Raji (cell line): ENCODE results near the gene TMA7.

Source experiments
- POLR2A ChIP-seq: IDR thresholded peaks from 2 replicates; pipeline ENCODE4 v1.6.1; 2011; ENCODE audit warnings: low read depth, low read length, control low read depth; ENCODE audit not compliant: insufficient read depth

The TMA7 gene

GRCh38 chr3:48415251-48415953, 24.7 kb upstream of the TMA7 start:
- TF ChIP-seq POLR2A = no peak

- no peak for TF ChIP-seq POLR2A
Measured at GRCh38 chr3:48416091-48416505, 24.0 kb upstream of the TMA7 start.

GRCh38 chr3:48416546-48416945, 23.5 kb upstream of the TMA7 start:
- TF ChIP-seq POLR2A = no peak

- TF ChIP-seq POLR2A = no peak
Measured at GRCh38 chr3:48417529-48418108, 22.4 kb upstream of the TMA7 start.

- TF ChIP-seq POLR2A = no peak
Measured at GRCh38 chr3:48418140-48418539, 21.9 kb upstream of the TMA7 start.

- TF ChIP-seq POLR2A = no peak
Measured at GRCh38 chr3:48418651-48419050, 21.4 kb upstream of the TMA7 start.

- TF ChIP-seq POLR2A = no peak
Measured at GRCh38 chr3:48419149-48419548, 20.9 kb upstream of the TMA7 start.

GRCh38 chr3:48419597-48419996, 20.5 kb upstream of the TMA7 start:
- no peak for TF ChIP-seq POLR2A

- TF ChIP-seq POLR2A = no peak
Measured at GRCh38 chr3:48420561-48420960, 19.5 kb upstream of the TMA7 start.

GRCh38 chr3:48422272-48422671, 17.8 kb upstream of the TMA7 start:
- no peak for TF ChIP-seq POLR2A

GRCh38 chr3:48422681-48423080, 17.4 kb upstream of the TMA7 start:
- no peak for TF ChIP-seq POLR2A

- TF ChIP-seq POLR2A = no peak
Measured at GRCh38 chr3:48423241-48423882, 16.7 kb upstream of the TMA7 start.

GRCh38 chr3:48423883-48424695, 16.0 kb upstream of the TMA7 start:
- no peak for TF ChIP-seq POLR2A

- TF ChIP-seq POLR2A = no peak
Measured at GRCh38 chr3:48425281-48425812, 14.7 kb upstream of the TMA7 start.

- TF ChIP-seq POLR2A = no peak
Measured at GRCh38 chr3:48426401-48426909, 13.6 kb upstream of the TMA7 start.
